Tibial nerve (tissue), 3 donors: ENCODE data around the gene EGFR.

ENCODE experiments used
- POLR2A ChIP-seq, 2 donors: fragments of 450-650 bp; IDR thresholded peaks; one replicate each; pipeline ENCODE4 v1.6.1; 2017; ENCODE audit warnings: antibody characterized with exemption in 2 of 2, mild to moderate bottlenecking in 2 of 2, moderate library complexity in 2 of 2
- TF ChIP-seq, protein P1 (sequence below), 5 experiments: fragments of 200-600 bp in 3 of 5; fragments of 450-650 bp in 2 of 5; sonication (generic) in 3 of 5; IDR thresholded peaks; one replicate each; pipeline ENCODE4 v1.5.1; 2016 to 2019; ENCODE audit warnings: antibody characterized with exemption in 5 of 5, mild to moderate bottlenecking in 3 of 5, moderate library complexity in 2 of 5

DNA sequence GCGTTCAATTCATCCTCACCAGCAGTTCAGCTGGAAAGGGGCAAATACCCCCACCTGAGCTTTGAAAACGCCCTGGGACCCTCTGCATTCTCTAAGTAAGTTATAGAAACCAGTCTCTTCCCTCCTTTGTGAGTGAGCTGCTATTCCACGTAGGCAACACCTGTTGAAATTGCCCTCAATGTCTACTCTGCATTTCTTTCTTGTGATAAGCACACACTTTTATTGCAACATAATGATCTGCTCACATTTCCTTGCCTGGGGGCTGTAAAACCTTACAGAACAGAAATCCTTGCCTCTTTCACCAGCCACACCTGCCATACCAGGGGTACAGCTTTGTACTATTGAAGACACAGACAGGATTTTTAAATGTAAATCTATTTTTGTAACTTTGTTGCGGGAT lies 190.5 kb downstream of the EGFR start:
- TF ChIP-seq, protein P1, sequence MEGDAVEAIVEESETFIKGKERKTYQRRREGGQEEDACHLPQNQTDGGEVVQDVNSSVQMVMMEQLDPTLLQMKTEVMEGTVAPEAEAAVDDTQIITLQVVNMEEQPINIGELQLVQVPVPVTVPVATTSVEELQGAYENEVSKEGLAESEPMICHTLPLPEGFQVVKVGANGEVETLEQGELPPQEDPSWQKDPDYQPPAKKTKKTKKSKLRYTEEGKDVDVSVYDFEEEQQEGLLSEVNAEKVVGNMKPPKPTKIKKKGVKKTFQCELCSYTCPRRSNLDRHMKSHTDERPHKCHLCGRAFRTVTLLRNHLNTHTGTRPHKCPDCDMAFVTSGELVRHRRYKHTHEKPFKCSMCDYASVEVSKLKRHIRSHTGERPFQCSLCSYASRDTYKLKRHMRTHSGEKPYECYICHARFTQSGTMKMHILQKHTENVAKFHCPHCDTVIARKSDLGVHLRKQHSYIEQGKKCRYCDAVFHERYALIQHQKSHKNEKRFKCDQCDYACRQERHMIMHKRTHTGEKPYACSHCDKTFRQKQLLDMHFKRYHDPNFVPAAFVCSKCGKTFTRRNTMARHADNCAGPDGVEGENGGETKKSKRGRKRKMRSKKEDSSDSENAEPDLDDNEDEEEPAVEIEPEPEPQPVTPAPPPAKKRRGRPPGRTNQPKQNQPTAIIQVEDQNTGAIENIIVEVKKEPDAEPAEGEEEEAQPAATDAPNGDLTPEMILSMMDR (IDR thresholded peaks at IDR 0.05): no peak
- TF ChIP-seq POLR2A (IDR thresholded peaks at IDR 0.05): no peak
